K562 (cell line): ENCODE measurements around the gene DRC1. TPM values are rescaled to one million over a fixed set of nuclear protein-coding genes. Genes with fewer than 3 reads are reported as not detected.

Experiments
- ATAC-seq: fragments of 200-7000 bp; cut with Tn5 transposase; 3 replicates; pipeline ENCODE4 v1.9.1; 2020; ENCODE audit warnings: moderate library complexity
- BruUV-seq: library from RNA; stranded (reverse); fragments of 400-500 nt; replicated peaks from 2 replicates; lab custom pipeline; 2021; lab: Mats Ljungman, UMichigan
- CTCF ChIA-PET: fragments of 300-600 bp; formaldehyde crosslinking; extraction: SDS; loops from one replicate; lab custom pipeline; 2021; ENCODE audit warnings: low intra/inter-chr PET ratio; lab: Yijun Ruan, JAX
- POLR2A ChIA-PET: fragments of 300-600, 350-650 bp; sonication (Branson Sonifier 250); formaldehyde crosslinking; extraction: SDS; loops from one replicate; lab custom pipeline; 2021; ENCODE audit warnings: antibody characterized with exemption, inconsistent platforms; lab: Yijun Ruan, JAX
- DNase-seq, 4 experiments: peaks; one replicate each; pipeline versions ENCODE4 v3.0.0 to v3.0.0-alpha.2; 2011 to 2018; ENCODE audit warnings: low spot score in 3 of 4, mixed read lengths in 3 of 4; ENCODE audit errors: extremely low read depth in 1 of 4
- FAIRE-seq: peaks from 2 replicates; lab custom pipeline; 2011; peaks lifted over from hg19 to GRCh38; lab: Jason Lieb, UNC
- H2AFZ ChIP-seq: 2 replicates; pipeline ENCODE4 v1.6.0; 2011; ENCODE audit warnings: low read depth, low read length, control low read depth, inconsistent platforms
- H3K27ac ChIP-seq: fragments of 200-600 bp; 3 replicates; pipeline ENCODE4 v1.8.0; 2011; ENCODE audit warnings: low read depth, mild to moderate bottlenecking, control low read depth, inconsistent platforms, low read length, moderate library complexity, mixed read lengths; ENCODE audit errors: extremely low read depth
- H3K27me3 ChIP-seq, 2 experiments: fragments of 300-600 bp in 1 of 2; 2 replicates in 1 of 2; 3 replicates in 1 of 2; pipeline versions ENCODE4 v1.6.0 to v1.8.0; 2011; ENCODE audit warnings: inconsistent platforms in 2 of 2, low read length in 2 of 2, mild to moderate bottlenecking in 1 of 2, mixed read lengths in 1 of 2, moderate library complexity in 1 of 2; ENCODE audit not compliant: control insufficient read depth in 2 of 2, insufficient read depth in 2 of 2
- H3K36me3 ChIP-seq: fragments of 300-600 bp; 3 replicates; pipeline ENCODE4 v1.8.0; 2011; ENCODE audit warnings: mild to moderate bottlenecking, low read length, inconsistent platforms; ENCODE audit not compliant: control insufficient read depth, insufficient read depth
- H3K4me1 ChIP-seq, 2 experiments: fragments of 200-600 bp in 1 of 2; replicated peaks in 1 of 2; 2 replicates in 1 of 2; 3 replicates in 1 of 2; pipeline versions ENCODE4 v1.5.1 to v1.8.0; 2011; ENCODE audit warnings: inconsistent platforms in 2 of 2, low read length in 2 of 2, mild to moderate bottlenecking in 1 of 2, mixed read lengths in 1 of 2, moderate library complexity in 1 of 2; ENCODE audit not compliant: control insufficient read depth in 2 of 2, insufficient read depth in 2 of 2
- H3K4me2 ChIP-seq: 2 replicates; pipeline ENCODE4 v1.6.1; 2011; ENCODE audit warnings: low read length, control low read depth, inconsistent platforms, mixed read lengths; ENCODE audit not compliant: insufficient read depth
- H3K4me3 ChIP-seq: fragments of 200-600 bp; sonication (generic), shearing (Covaris generic); 2 replicates; pipeline ENCODE4 v1.5.1; 2016; ENCODE audit warnings: control low read depth, inconsistent platforms
- H3K79me2 ChIP-seq: fragments of 200-600 bp; 3 replicates; pipeline ENCODE4 v1.8.0; 2011; ENCODE audit warnings: low read length, inconsistent platforms; ENCODE audit not compliant: control insufficient read depth, insufficient read depth
- H3K9ac ChIP-seq, 2 experiments: 2 replicates each; pipeline versions ENCODE4 v1.6.0 to v1.6.1; 2011; ENCODE audit warnings: low read depth in 2 of 2, low read length in 2 of 2, control low read depth in 1 of 2, inconsistent platforms in 1 of 2, mild to moderate bottlenecking in 1 of 2, mixed read lengths in 1 of 2; ENCODE audit not compliant: insufficient read depth in 1 of 2
- H3K9me1 ChIP-seq: one replicate; pipeline ENCODE4 v1.6.0; 2011; ENCODE audit warnings: inconsistent platforms, mild to moderate bottlenecking, low read length, moderate library complexity; ENCODE audit not compliant: control insufficient read depth, insufficient read depth
- H3K9me3 ChIP-seq: replicated peaks from 2 replicates; pipeline ENCODE4 v1.5.1; 2011; ENCODE audit warnings: low read depth, low read length, inconsistent platforms; ENCODE audit not compliant: control insufficient read depth, insufficient read depth
- H4K20me1 ChIP-seq: replicated peaks from 2 replicates; pipeline ENCODE4 v1.6.1; 2011; ENCODE audit warnings: low read length, inconsistent platforms, mixed read lengths; ENCODE audit not compliant: control insufficient read depth, insufficient read depth
- XRCC5 ChIP-seq: fragments of 200-400 bp; formaldehyde crosslinking; IDR thresholded peaks from 2 replicates; pipeline ENCODE4 v1.6.1; 2017; ENCODE audit warnings: low read depth, mild to moderate bottlenecking, low read length
- YY1 ChIP-seq, 3 experiments: IDR thresholded peaks; 2 replicates each; pipeline ENCODE4 v1.6.1; 2011; ENCODE audit warnings: low read length in 2 of 3, mild to moderate bottlenecking in 2 of 3, moderate library complexity in 2 of 3, borderline replicate concordance in 1 of 3, control low read depth in 1 of 3, low read depth in 1 of 3; ENCODE audit not compliant: insufficient read depth in 3 of 3, insufficient replicate concordance in 2 of 3, control insufficient read depth in 1 of 3, insufficient read length in 1 of 3; ENCODE audit errors: extremely low read depth in 1 of 3
- WGBS: fragments of 100-300 bp; shearing (Covaris generic); methylation state at CpG from one replicate; pipeline ENCODE4 v1.1.6; 2016; ENCODE audit warnings: low coverage, mixed read lengths; ENCODE audit not compliant: insufficient coverage; ENCODE audit errors: missing lambda C conversion rate; 5-methylcytosine and 5-hydroxymethylcytosine counted together
- in situ Hi-C: fragments of 300-500 bp; cut with MboI; formaldehyde crosslinking; loops from 4 replicates; pipeline ENCODE4 v1.15.0; 2018; ENCODE audit warnings: inconsistent platforms, mixed read lengths
- intact Hi-C: fragments of 100-400 bp; cut with micrococcal nuclease; formaldehyde crosslinking; loops from 2 replicates; pipeline ENCODE4 v1.14.2; 2022
- polyA plus RNA-seq, 8 experiments: library from polyadenylated mRNA; depleted of rRNA in 4 of 8; stranded (reverse) in 5 of 8; unstranded in 3 of 8; fragments of >200 nt; fragmentation: Nextera tagmentation in 2 of 8; fragmentation: Illumina TruSeq in 1 of 8; extraction: Ambion mirVana in 2 of 8; extraction: Trizol in 1 of 8; gene quantifications; 2 replicates each; pipeline versions ENCODE4 v1.2.1 to v1.2.3, GENCODE V29; 2011 to 2014; ENCODE audit warnings: inconsistent platforms in 1 of 8, missing spikeins in 1 of 8
- total RNA-seq, 7 experiments: library from RNA; depleted of rRNA in 6 of 7; stranded (reverse); fragments of >200 nt in 6 of 7; fragmentation: Illumina TruSeq in 2 of 7; extraction: Trizol in 2 of 7; gene quantifications; 2 replicates each; pipeline versions ENCODE4 v1.2.1 to v1.2.3, GENCODE V29; 2011 to 2021; ENCODE audit warnings: low replicate concordance in 1 of 7

Gene DRC1
- total and polyA plus RNA-seq, 9 of the 15 experiments (the other 6 are each of a cell fraction or from before 2014, with no cell fraction given) = 0.07 to 0.10 TPM; not detected in 7

DNA sequence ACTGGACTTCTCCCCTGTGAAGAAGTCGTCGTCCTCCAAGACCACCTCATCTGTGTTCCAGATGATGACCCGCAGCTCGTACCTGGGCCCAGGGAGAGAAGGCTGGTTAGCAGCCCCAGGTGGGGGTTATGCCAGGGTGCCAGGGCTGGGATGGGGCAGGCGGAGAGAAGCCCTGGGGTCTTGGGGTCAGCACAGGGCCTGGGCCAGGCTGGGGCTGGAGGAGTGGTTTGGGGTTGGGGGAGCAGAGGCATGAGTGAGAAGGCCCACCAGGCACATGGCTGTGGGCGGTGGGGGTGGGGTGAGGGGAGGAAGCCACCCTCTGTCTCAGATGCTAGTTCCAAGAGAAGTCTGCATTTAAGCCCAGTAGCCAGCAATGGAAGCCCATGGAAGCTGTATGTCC is 60.4 kb downstream of the DRC1 start:
- Histone ChIP-seq H4K20me1 (no peaks in the 10 kb centered on the region), H2AFZ (0 out of 2 replicates have a peak overlapping the region, but pooled peaks have one; percentile 8), H3K27me3 (no peaks in the 10 kb centered on the region), H3K9ac (no peak overlapping the region), H3K36me3 (no peaks in the 10 kb centered on the region), H3K4me3 (no peak overlapping the region), H3K4me1 (peaks cover 13 to 44% of the 10 kb centered on the region in 2 experiments; a peak in 4 of 5 replicates), H3K9me1 (no peaks in the 10 kb centered on the region), H3K79me2 (no peaks in the 10 kb centered on the region), H3K27ac (no peak overlapping the region), H3K4me2 (no peak overlapping the region), H3K9me3 (no peaks in the 10 kb centered on the region)
- ATAC-seq (no peak; the same call in 2 of the 3 replicates), DNase-seq (no peak), FAIRE-seq (no peak)
- WGBS = 57% methylated on average over 5 of the region's 6 CpGs
- TF ChIP-seq XRCC5 (0 out of 2 replicates have a peak, but pooled peaks have one; percentile 12), YY1 (IDR thresholded peaks at IDR 0.05; ENCODE audit: borderline replicate concordance in 1 of 3, control insufficient read depth in 1 of 3, extremely low read depth in 1 of 3, insufficient read depth in 3 of 3, insufficient read length in 1 of 3, insufficient replicate concordance in 2 of 3, low read depth in 1 of 3, low read length in 2 of 3) (no peak)
- BruUV-seq = no TSS peak
- ChIA-PET POLR2A (interaction anchor here (0.6 to 1.0 kb wide), 2 partner anchors 53 to 217 kb away, joined by 3 read pairs; no protein-coding TSS in a partner anchor), CTCF (interaction anchor here (1.8 kb wide), 1 partner anchor 227 kb away, joined by 6 read pairs; no protein-coding TSS in a partner anchor)
- intact Hi-C loops = loop anchor here (5.0 to 10.0 kb wide), 3 partner anchors 65 to 227 kb away; no protein-coding TSS in a partner anchor
- in situ Hi-C loops = loop anchor here (10.0 kb wide), 1 partner anchor 517 kb away; no protein-coding TSS in a partner anchor
